Right cardiac atrium (tissue), 5 donors: ENCODE measurements around the gene C3orf20. TPM values are rescaled to one million over a fixed set of nuclear protein-coding genes. Genes with fewer than 3 reads are reported as not detected.
"Not testable (repeated sequence)": the region's sequence is repeated elsewhere in the genome, so short reads cannot be mapped to it uniquely, and the experiment has no call there.

Source experiments
- ATAC-seq, 2 donors: fragments of 200-7000 bp; cut with Tn5 transposase; one replicate each; pipeline versions ENCODE4 v1.8.0 to v1.9.1; 2020; ENCODE audit warnings: moderate library complexity in 2 of 2, mild to moderate bottlenecking in 1 of 2
- DNase-seq, 3 donors: peaks; one replicate each; pipeline ENCODE4 v3.0.0-alpha.2; 2020
- H3K27ac ChIP-seq: one replicate; pipeline ENCODE4 v1.5.1; 2013; ENCODE audit warnings: mild to moderate bottlenecking, low read length, control low read depth, moderate library complexity
- H3K27me3 ChIP-seq: one replicate; pipeline ENCODE4 v1.6.1; 2013; ENCODE audit not compliant: control insufficient read depth, insufficient read depth
- H3K4me1 ChIP-seq: one replicate; pipeline ENCODE4 v1.6.1; 2013; ENCODE audit warnings: low read length; ENCODE audit not compliant: control insufficient read depth, insufficient read depth
- H3K4me3 ChIP-seq: one replicate; pipeline ENCODE4 v1.5.1; 2013; ENCODE audit warnings: low read length, control low read depth
- H3K9me3 ChIP-seq: one replicate; pipeline ENCODE4 v1.6.1; 2013; ENCODE audit warnings: low read length; ENCODE audit not compliant: control insufficient read depth
- WGBS: extraction: QIAGEN DNeasy Blood & Tissue Kit; methylation state at CpG from one replicate; pipeline ENCODE4 v1.1.7; 2013; 5-methylcytosine and 5-hydroxymethylcytosine counted together
- intact Hi-C, 4 donors: fragments of 100-400 bp; cut with DNase I; formaldehyde crosslinking; loops; one replicate each; pipeline versions ENCODE4 v1.11.0 to v1.14.0; 2022 to 2023
- polyA plus RNA-seq: library from polyadenylated mRNA; stranded (reverse); fragments of 200-250 nt; gene quantifications from one replicate; pipeline ENCODE4 v1.2.3, GENCODE V29; 2013
- total RNA-seq, 4 donors: library from RNA; stranded (reverse); fragmentation: NEBNext Ultra II Directional; extraction: Animal tissue kit (Norgen Biotek cat#: 25700); gene quantifications; one replicate each; pipeline ENCODE4 v1.2.1, GENCODE V29; 2021
- donor health status: healthy with polysubstance abuse.
- donor health status: DM: no; HTN: yes; CAD: no.
- donor health status: DM: no; HTN: no; CAD: no.
- donor health status: DM: no; HTN: yes; CAD: no; lungs with severe emphysema.
- donor health status: DM: yes; HTN: yes; CAD: no.

The C3orf20 gene
- total and polyA plus RNA-seq, 5 donors, result 0.02 to 0.11 TPM; not detected in 3

DNA sequence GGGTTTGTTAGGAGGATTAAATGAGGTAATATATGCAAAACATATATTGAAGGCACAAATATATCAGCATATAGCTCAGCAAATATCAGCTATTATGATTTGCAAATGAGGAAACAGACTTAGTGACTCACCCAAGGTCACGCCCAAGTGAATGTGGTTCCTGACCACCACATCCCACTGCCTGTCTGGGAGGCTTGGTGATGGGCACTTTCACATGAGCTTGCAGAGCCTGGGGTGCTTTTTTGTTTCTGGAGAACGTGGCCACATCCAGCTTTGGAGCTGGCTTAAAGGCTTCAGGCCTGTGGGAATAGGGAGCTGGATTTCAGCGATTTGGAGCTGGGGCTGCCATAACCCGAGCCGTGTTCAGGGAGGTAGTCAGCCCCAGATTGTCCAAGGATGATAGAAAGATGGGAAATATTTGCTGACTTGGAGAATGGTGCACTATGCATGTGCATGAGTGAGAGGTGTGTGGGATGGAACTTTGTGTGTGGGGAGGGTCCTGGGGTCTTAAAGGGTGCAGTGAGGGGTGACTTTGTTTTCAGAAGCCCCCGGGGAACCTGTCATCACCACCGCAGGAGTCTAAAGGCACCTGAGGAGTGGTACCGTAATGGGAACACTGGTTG lies 131.8 kb downstream of the C3orf20 start:
- ATAC-seq (no peak), DNase-seq (no peak)
- H3K4me1 ChIP-seq, result peaks cover 5% of the 10 kb centered on the region
- intact Hi-C loops, result no loop called here
- no peaks in the 10 kb centered on the region for H3K9me3 ChIP-seq
- H3K27me3 ChIP-seq, result no peaks in the 10 kb centered on the region
- H3K4me3 ChIP-seq, result no peak overlapping the region
- H3K27ac ChIP-seq, result peak overlapping the region; percentile 31
- 53% methylated on average over 8 of the region's 8 CpGs for WGBS

DNA sequence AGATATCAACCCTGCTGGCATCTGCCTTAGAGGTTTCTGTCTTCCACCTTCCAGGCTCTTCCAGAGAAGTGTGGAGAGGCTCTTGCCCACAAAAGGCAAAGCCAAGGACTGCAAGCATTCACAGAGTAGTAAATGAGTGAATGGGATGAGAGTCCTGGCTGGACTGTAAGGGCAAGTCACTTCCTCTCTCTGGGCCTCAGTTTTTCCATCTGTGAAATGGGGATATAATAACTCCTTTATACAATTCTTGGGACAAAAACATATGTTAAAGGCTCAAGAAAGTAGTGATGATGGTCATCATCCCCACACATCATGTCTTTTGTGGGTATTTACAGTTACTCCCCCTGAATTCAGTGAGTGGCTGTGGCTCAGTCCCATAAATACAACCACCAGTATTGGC lies 133.1 kb downstream of the C3orf20 start:
- H3K27me3 ChIP-seq, result no peaks in the 10 kb centered on the region
- intact Hi-C loops, result no loop called here
- H3K27ac ChIP-seq, result no peak overlapping the region
- DNase-seq (no peak), ATAC-seq (no peak)
- no peak overlapping the region for H3K4me3 ChIP-seq
- no peaks in the 10 kb centered on the region for H3K9me3 ChIP-seq
- H3K4me1 ChIP-seq, result peaks cover 5% of the 10 kb centered on the region

DNA sequence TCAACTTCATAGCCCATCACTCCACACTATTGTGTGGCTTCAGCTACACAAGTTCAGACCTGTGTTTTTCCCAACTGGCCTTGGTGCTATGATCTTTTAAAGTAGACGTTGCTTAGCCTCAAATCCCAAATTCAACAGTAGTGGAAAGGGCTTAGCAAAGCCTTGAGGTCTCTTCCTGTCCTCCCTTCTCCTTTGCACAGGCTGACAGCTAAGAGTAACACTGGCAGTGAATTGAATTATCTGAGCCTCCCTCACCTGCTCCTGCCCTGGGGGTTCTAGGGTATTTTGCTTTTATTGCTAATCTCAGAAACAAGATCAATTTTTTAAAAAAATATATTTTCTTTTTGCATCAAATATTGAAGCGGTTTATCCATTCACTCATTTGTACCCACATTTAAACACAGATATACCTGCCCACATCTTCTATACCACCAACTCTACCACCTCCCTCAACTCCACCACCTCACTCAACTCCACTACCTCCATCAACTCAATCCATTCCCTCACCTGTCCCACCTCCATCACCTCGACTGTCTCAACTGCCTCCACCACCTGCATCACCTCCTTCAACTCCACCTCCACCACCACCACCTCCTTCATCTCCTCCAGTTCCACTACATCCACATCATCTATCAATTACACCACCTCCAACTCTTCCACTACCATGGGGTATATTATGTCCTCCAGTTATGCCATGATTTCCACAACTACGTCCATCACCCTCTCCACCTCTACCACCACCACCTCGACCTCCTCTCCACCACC lies 133.7 kb downstream of the C3orf20 start:
- DNase-seq (no peak), ATAC-seq (no peak)
- H3K4me3 ChIP-seq, result no peak overlapping the region
- peaks cover 5% of the 10 kb centered on the region for H3K4me1 ChIP-seq
- no peaks in the 10 kb centered on the region for H3K27me3 ChIP-seq
- 83% methylated on average over 5 of the region's 5 CpGs for WGBS
- intact Hi-C loops, result no loop called here
- no peaks in the 10 kb centered on the region for H3K9me3 ChIP-seq
- H3K27ac ChIP-seq, result no peak overlapping the region

DNA sequence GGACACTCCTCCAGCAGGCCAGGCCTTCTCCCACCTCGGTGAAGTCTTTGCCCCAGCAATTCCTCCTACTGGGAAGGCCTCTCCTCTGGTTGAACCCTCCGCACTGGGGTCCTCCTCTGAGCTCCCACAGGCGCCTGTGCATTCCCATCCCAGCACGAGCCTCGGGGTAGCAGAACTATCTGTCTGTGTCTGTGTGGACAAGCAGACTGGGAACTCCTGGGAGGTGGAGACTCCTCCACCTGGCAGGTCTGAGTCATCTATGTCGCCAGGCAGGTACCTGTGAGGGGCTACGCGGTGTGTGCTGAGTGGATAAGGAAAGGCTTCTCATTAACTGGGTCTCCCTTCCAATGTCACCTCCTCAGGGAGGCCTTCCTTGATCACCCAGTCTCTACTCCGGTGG lies 134.7 kb downstream of the C3orf20 start:
- peak overlapping the region; percentile 66 for H3K4me3 ChIP-seq
- WGBS, result 70% methylated on average over 9 of the region's 9 CpGs
- H3K27ac ChIP-seq, ATAC-seq, H3K4me1 ChIP-seq, DNase-seq, H3K27me3 ChIP-seq, H3K9me3 ChIP-seq: not testable (repeated sequence)
- intact Hi-C loops, result loop anchor here in 1 of 4 donors (5.0 kb wide), 1 partner anchor 48 kb away; no protein-coding TSS in a partner anchor

DNA sequence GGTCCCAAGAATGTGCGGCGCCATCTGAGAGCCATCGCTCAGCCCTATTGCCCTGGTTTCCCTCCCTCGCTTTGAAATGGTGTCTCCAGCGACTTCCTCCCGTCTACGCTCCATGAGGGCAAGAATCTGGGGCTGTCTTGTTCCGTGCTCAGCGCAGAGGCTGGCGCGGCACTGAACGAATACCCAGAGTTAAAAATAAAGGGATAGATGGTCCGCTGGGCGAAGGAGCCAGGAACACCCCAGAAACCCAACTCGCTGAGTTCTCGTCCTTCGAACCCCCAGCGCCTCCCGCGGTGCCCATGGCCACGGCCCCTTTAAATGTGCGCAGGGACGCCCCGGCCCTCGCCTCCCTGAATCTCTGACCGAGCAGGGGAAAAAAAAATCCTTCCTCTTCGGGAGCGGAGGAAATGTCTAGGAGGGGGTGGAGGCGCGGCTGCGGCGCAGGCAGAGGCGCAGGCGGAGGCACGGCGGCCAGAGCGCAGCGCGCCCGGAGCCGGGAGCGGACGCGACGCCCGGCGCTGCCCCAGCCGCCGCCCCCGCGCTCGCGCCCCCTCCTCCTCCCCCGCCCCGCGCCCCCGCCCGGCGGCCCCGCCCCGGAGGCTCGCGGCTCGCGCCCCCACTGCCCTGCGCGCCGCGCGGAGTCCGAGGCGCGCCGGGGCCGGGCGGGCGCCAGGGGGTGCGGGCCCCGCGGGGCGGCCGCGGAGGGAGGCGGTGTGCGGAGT lies 135.3 kb downstream of the C3orf20 start:
- intact Hi-C loops, result loop anchor here in 1 of 4 donors (5.0 kb wide), 1 partner anchor 47 kb away; no protein-coding TSS in a partner anchor
- H3K4me1 ChIP-seq, result peaks cover 5% of the 10 kb centered on the region
- peak overlapping the region; percentile 81 for H3K27ac ChIP-seq
- 3% methylated on average over 81 of the region's 85 CpGs for whole genome bisulfite sequencing
- ATAC-seq, result peak; percentile 74 to 82
- no peaks in the 10 kb centered on the region for H3K27me3 ChIP-seq
- H3K4me3 ChIP-seq, result peak overlapping the region; percentile 66
- DNase-seq, result peak; percentile 76 to 87 (median 86)
- H3K9me3 ChIP-seq, result no peaks in the 10 kb centered on the region

DNA sequence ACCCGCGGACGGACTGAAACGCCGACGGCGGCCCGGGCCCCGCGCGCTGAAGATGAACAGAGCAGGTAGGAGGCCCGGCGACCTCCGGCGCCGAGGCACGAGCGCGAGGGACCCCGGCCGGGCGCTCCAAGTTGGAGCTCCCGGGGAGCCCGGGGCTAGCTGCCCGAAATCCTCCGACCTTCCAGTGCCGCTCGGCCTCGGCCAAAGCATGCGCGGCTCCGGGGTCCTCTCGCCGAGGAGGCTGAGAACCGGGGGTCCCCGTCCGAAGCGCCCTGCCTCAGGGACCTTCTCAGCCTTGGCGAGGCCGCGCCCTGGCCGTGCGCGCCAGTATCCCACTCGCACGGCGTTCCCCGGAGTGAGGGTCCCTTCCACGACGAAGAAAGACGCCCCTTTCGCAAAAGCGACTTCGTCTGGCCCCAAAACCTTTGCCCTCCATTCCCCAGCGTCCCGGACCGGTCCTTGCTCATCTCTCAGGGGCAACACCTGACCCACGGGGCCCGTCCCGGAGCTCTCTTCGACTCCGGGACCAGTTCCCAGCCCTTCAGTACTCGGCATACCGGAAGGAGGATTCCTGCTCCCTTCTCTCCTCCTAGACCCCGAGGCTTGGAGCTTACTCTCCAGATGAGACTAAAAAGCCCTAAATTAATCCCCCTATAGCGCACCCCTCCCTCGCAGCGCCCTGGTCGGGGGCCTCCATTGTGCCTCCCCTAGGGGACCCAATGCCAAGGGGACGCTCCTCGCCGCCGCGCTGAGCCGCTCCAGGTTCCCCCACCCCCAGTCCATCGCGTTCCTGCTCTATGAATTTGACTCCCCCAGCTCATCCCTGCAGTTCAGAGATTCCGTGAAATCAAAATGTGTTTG lies 136.1 kb downstream of the C3orf20 start:
- no peaks in the 10 kb centered on the region for H3K9me3 ChIP-seq
- intact Hi-C loops, result loop anchor here in 1 of 4 donors (5.0 kb wide), 1 partner anchor 46 kb away; no protein-coding TSS in a partner anchor
- no peaks in the 10 kb centered on the region for H3K27me3 ChIP-seq
- ATAC-seq (peak; percentile 39 to 40), DNase-seq (peak in 2 of 3 donors; percentile 64 to 71)
- peak overlapping the region; percentile 81 for H3K27ac ChIP-seq
- H3K4me3 ChIP-seq, result peak overlapping the region; percentile 66
- H3K4me1 ChIP-seq, result peaks cover 4% of the 10 kb centered on the region
- WGBS, result 1% methylated on average over 78 of the region's 78 CpGs

DNA sequence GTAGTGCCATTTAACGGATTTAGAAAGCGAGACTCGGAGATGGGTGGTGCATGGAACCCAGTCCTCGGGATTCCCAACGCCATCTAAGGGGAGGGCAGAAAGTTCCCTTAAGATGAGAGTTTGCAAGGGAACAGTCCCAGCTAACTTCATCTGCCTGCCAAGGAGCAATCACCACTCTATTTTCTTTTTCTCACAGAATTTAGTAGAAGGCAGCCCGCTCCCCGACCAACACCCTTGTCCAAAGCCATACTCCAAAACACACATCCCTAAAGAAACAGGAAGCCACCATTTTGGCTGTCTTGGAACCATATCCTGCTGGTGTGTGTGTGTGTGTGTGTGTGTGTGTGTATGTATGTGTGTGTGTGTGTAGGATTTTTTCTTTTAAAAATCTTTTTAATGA lies 136.7 kb downstream of the C3orf20 start:
- Histone ChIP-seq H3K4me1 (peaks cover 4% of the 10 kb centered on the region), H3K27me3 (no peaks in the 10 kb centered on the region), H3K9me3 (no peaks in the 10 kb centered on the region), H3K4me3 (peak overlapping the region; percentile 66), H3K27ac (peak overlapping the region; percentile 81)
- intact Hi-C loops, result loop anchor here in 1 of 4 donors (5.0 kb wide), 1 partner anchor 46 kb away; no protein-coding TSS in a partner anchor
- ATAC-seq, result peak; percentile 54 to 58
- 23% methylated on average over 7 of the region's 7 CpGs for WGBS
- peak in 1 of 3 donors; percentile 76 for DNase-seq

DNA sequence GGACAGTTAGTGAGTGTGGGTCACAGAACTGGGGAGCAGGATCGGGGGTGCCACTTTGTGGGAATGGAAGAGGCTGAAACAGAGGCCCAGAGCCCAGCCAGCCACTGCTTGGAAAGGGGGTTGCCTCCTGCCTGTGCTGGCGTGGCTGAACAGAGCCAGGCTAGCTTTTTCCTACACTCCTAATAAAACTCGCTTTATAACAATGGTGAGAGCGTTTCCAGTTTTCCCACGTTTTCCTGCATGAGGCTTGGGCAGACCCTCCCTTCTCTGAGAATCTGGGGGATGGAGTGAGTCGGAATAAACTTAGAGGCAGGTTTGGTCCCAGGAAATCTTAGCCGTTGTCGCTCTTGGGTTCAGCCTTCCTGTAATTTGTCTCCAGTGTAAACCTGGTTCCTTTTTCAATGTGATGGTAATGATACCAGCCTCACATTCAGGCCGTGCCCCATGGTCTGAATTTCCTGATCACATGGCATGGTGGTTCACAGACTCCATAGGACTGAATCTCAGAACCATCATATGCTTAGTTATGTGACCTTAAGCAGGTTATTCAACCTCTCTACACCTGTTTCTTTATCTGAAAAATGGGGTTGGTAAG lies 137.4 kb downstream of the C3orf20 start:
- intact Hi-C loops, result loop anchor here in 1 of 4 donors (5.0 kb wide), 1 partner anchor 45 kb away; no protein-coding TSS in a partner anchor
- peak overlapping the region; percentile 81 for H3K27ac ChIP-seq
- peak overlapping the region; percentile 66 for H3K4me3 ChIP-seq
- no peaks in the 10 kb centered on the region for H3K27me3 ChIP-seq
- H3K4me1 ChIP-seq, result peaks cover 4% of the 10 kb centered on the region
- no peak for DNase-seq
- H3K9me3 ChIP-seq, result no peaks in the 10 kb centered on the region
- ATAC-seq, result peak; percentile 2 to 8
- 34% methylated on average over 9 of the region's 9 CpGs for WGBS

DNA sequence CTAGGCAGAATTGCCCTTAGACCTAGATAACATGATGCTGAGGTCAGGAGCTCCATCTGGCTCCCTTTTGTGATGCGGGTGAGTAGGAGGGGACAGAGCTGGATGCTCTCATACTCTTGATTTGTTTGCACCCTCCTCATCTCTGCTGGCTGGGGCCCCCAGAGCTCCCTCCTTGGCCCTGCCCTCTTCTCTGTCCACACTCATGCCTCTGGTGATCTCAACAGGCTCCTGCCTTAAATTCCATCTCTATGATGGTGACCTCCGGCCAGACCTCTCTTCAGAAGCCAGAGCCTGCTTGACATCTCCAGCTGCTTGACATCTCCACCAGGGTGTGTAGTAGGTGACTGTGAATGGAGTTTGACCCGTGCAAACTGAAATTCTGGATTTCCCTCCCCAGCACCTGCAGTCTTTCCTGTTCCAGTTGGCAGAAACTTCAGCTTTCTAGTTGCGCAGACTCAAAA lies 139.5 kb downstream of the C3orf20 start:
- no peak for DNase-seq
- ATAC-seq, result no peak
- Histone ChIP-seq H3K9me3 (no peaks in the 10 kb centered on the region), H3K4me3 (no peak overlapping the region), H3K27me3 (no peaks in the 10 kb centered on the region), H3K4me1 (peaks cover 4% of the 10 kb centered on the region), H3K27ac (no peak overlapping the region)
- 48% methylated on average over 4 of the region's 4 CpGs for WGBS
- intact Hi-C loops, result loop anchor here in 1 of 4 donors (5.0 kb wide), 1 partner anchor 43 kb away; no protein-coding TSS in a partner anchor

DNA sequence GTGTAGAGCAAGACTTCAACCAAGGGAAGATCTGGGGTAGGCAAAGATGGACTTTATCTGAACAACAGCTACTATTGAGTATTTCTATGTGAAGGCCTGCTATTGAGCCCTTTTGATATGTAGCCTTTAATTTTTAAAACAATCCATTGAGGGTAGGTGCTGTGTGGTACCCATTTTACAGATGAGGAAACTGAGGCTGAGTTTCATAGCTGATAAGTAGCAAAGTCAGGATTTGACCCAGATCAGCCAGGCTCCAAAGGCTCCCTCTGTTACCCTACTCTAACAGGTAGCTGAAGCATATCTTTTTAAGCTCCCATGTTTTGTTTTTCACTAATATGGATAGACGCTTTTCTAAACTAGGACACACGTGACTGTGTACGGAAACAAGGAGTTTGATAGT lies 141.4 kb downstream of the C3orf20 start:
- no peaks in the 10 kb centered on the region for H3K27me3 ChIP-seq
- no peaks in the 10 kb centered on the region for H3K9me3 ChIP-seq
- ATAC-seq (no peak), DNase-seq (no peak)
- H3K4me1 ChIP-seq, result peaks cover 2% of the 10 kb centered on the region
- no peak overlapping the region for H3K4me3 ChIP-seq
- 95% methylated on average over 3 of the region's 3 CpGs for WGBS
- no peak overlapping the region for H3K27ac ChIP-seq
- intact Hi-C loops, result no loop called here
